Prostate gland (tissue), 2 donors: ENCODE results near the gene CUX1. TPM values are rescaled to one million over a fixed set of nuclear protein-coding genes. Genes with fewer than 3 reads are reported as not detected.

Experiments
- DNase-seq: peaks from one replicate; pipeline ENCODE4 v3.0.0-alpha.2; 2019; ENCODE audit warnings: low spot score
- H3K27ac ChIP-seq, 2 donors: fragments of 200-600 bp; sonication (generic); 2 replicates each; pipeline ENCODE4 v1.5.1; 2017 to 2019
- H3K27me3 ChIP-seq: fragments of 200-600 bp; sonication (generic); replicated peaks from 2 replicates; pipeline ENCODE4 v1.5.1; 2019; ENCODE audit not compliant: insufficient read depth
- H3K36me3 ChIP-seq, 2 donors: fragments of 200-600 bp; sonication (generic); 1 replicate in 1 of 2; 2 replicates in 1 of 2; pipeline versions ENCODE4 v1.5.1 to v1.8.1; 2017 to 2019
- H3K4me1 ChIP-seq: fragments of 200-600 bp; sonication (generic); replicated peaks from 2 replicates; pipeline ENCODE4 v1.5.1; 2019
- H3K4me3 ChIP-seq, 2 donors: fragments of 200-600 bp; sonication (generic); 2 replicates each; pipeline ENCODE4 v1.5.1; 2017 to 2019
- H3K9me3 ChIP-seq: fragments of 200-600 bp; sonication (generic); 2 replicates; pipeline ENCODE4 v1.5.1; 2017
- POLR2A ChIP-seq: fragments of 450-650 bp; IDR thresholded peaks from one replicate; pipeline ENCODE4 v1.6.1; 2016; ENCODE audit warnings: antibody characterized with exemption, mild to moderate bottlenecking
- POLR2AphosphoS5 ChIP-seq: sonication (generic); formaldehyde crosslinking; IDR thresholded peaks from one replicate; pipeline ENCODE4 v1.6.1; 2017; ENCODE audit warnings: antibody characterized with exemption
- WGBS: methylation state at CpG from one replicate; pipeline ENCODE4 v1.1.5; 2018; 5-methylcytosine and 5-hydroxymethylcytosine counted together
- intact Hi-C: fragments of 100-400 bp; cut with DNase I; formaldehyde crosslinking; loops from one replicate; pipeline ENCODE4 v1.14.2; 2022
- total RNA-seq, 2 donors: library from RNA; depleted of rRNA; stranded (reverse); fragments of >200 nt; gene quantifications; one replicate each; pipeline ENCODE4 v1.1.0, GENCODE V29; 2016
- TF ChIP-seq, protein P1 (sequence below), 4 experiments: fragments of 200-600 bp in 2 of 4; fragments of 450-650 bp in 2 of 4; sonication (generic) in 2 of 4; IDR thresholded peaks; 1 replicate in 3 of 4; 2 replicates in 1 of 4; pipeline ENCODE4 v1.5.1; 2016 to 2019; ENCODE audit warnings: antibody characterized with exemption in 4 of 4, mild to moderate bottlenecking in 2 of 4, moderate library complexity in 2 of 4

The CUX1 gene
- total RNA-seq, 2 donors from 2014 or later, result 96.3 to 99.2 TPM

DNA sequence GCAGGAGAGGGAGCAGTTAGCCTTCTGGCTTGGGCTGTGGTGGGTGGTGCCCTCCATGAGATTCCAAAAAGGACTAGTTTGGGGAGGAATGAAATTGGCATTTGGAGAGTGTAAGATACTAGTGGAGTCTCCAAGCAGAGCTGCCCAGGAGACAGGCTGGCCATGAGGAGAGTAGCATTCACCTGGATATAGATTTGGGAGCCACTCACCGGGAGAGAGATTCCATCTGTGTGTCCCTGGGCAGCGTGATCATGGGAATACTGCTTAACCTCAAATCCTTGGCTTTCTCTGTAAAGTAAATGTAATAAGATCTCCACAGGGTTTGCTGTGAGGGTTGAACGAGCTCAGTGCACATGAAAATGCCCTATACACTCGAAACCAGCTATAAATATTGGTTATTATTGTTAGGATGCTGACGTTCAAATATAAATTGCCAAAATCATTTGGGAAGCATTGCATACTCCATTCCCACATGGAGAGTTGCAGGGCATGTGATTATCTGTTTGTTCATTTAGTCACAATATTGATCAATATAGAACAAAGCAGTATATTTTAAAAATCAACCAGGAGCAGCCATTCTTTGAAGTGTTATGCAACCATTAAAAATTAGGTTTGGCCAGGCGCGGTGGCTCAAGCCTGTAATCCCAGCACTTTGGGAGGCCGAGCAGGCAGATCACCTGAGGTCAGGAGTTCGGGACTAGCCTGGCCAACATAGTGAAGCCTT lies 143.7 kb downstream of the CUX1 start:
- no peaks in the 10 kb centered on the region for H3K36me3 ChIP-seq
- intact Hi-C loops, result no loop called here
- H3K27me3 ChIP-seq, result no peaks in the 10 kb centered on the region
- TF ChIP-seq POLR2A (no peak), POLR2AphosphoS5 (no peak)
- TF ChIP-seq, protein P1, sequence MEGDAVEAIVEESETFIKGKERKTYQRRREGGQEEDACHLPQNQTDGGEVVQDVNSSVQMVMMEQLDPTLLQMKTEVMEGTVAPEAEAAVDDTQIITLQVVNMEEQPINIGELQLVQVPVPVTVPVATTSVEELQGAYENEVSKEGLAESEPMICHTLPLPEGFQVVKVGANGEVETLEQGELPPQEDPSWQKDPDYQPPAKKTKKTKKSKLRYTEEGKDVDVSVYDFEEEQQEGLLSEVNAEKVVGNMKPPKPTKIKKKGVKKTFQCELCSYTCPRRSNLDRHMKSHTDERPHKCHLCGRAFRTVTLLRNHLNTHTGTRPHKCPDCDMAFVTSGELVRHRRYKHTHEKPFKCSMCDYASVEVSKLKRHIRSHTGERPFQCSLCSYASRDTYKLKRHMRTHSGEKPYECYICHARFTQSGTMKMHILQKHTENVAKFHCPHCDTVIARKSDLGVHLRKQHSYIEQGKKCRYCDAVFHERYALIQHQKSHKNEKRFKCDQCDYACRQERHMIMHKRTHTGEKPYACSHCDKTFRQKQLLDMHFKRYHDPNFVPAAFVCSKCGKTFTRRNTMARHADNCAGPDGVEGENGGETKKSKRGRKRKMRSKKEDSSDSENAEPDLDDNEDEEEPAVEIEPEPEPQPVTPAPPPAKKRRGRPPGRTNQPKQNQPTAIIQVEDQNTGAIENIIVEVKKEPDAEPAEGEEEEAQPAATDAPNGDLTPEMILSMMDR (IDR thresholded peaks at IDR 0.05), result no peak
- H3K4me3 ChIP-seq, result no peak overlapping the region
- WGBS, result 73% methylated on average over 9 of the region's 9 CpGs
- DNase-seq, result no peak
- no peaks in the 10 kb centered on the region for H3K4me1 ChIP-seq
- no peak overlapping the region for H3K27ac ChIP-seq
- no peaks in the 10 kb centered on the region for H3K9me3 ChIP-seq

DNA sequence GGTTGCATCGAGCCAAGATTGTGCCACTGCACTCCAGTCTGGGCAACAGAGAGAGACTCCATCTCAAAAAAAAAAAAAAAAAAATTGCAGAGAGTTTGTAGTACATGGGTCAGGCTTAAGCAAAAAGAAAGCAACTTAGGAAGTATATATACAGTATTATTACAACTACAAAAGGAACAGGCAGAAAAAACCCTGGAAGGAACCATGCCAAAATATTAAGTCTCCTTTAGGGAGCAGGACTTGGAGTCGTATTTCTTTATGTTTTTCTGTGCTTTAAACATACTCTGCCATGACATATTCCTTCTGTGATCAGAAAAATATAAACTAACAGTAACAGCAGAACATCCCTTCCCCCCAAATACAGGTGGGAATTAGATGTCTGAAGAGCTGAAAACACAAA lies 144.4 kb downstream of the CUX1 start:
- 47% methylated on average over 2 of the region's 2 CpGs for WGBS
- intact Hi-C loops, result no loop called here
- Histone ChIP-seq H3K9me3 (no peaks in the 10 kb centered on the region), H3K4me3 (no peak overlapping the region), H3K36me3 (no peaks in the 10 kb centered on the region), H3K27ac (no peak overlapping the region), H3K4me1 (no peaks in the 10 kb centered on the region), H3K27me3 (no peaks in the 10 kb centered on the region)
- TF ChIP-seq, protein P1 (IDR thresholded peaks at IDR 0.05), result no peak
- TF ChIP-seq POLR2AphosphoS5 (no peak), POLR2A (no peak)
- no peak for DNase-seq

- H3K4me3 ChIP-seq, result no peak overlapping the region
- no peaks in the 10 kb centered on the region for H3K36me3 ChIP-seq
- WGBS, result 96% methylated on average over 9 of the region's 9 CpGs
- no peaks in the 10 kb centered on the region for H3K9me3 ChIP-seq
- H3K27ac ChIP-seq, result no peak overlapping the region
- no peak for TF ChIP-seq POLR2AphosphoS5
- TF ChIP-seq POLR2A, result no peak
- TF ChIP-seq, protein P1 (IDR thresholded peaks at IDR 0.05), result no peak
- no peak for DNase-seq
- intact Hi-C loops, result no loop called here
- H3K4me1 ChIP-seq, result no peaks in the 10 kb centered on the region
- no peaks in the 10 kb centered on the region for H3K27me3 ChIP-seq
Measured at GRCh38 chr7:101963693-101964092, 146.3 kb downstream of the CUX1 start.

DNA sequence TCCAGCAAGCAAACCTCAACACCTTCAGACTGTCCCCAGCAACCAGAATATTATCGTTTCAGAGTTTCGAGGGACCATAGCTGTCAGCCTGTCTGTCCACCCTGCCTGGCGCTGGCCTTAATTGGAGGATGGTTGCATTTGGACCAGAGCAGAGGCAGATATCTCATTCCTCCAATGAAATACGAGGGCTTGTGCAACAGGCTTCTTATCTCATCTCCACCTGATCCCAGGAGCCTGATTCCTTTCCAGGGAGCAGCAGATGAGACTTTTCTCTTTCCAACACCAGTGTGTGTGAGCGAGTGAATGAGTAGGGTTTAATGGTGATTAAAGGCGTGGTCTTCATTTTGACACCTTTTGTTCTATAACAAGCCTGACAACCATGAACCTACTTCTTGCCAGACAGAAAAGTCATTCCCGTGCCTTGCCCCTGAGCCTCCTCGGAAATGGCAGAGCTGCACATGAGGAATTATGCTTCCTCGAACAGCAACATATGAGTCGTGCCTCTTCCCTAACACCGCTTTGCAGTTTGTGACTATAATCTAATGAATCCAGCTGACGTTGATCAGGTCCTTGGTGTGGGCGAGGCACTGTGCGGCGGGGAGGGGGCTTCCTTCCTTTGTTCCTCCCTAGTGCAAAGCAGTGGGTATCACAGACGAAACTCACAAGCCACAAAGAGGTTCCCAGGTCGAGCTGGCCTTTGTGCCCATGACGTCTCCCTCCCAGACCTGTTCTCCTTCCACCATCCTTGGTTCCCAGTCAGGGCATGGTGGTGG lies 147.4 kb downstream of the CUX1 start:
- no peak for DNase-seq
- 85% methylated on average over 18 of the region's 18 CpGs for WGBS
- no peak overlapping the region for H3K4me3 ChIP-seq
- intact Hi-C loops, result no loop called here
- no peaks in the 10 kb centered on the region for H3K4me1 ChIP-seq
- H3K36me3 ChIP-seq, result no peaks in the 10 kb centered on the region
- no peaks in the 10 kb centered on the region for H3K27me3 ChIP-seq
- H3K27ac ChIP-seq, result no peak overlapping the region
- TF ChIP-seq POLR2A, result no peak
- H3K9me3 ChIP-seq, result no peaks in the 10 kb centered on the region

- Histone ChIP-seq H3K27ac (no peak overlapping the region), H3K4me1 (no peaks in the 10 kb centered on the region), H3K4me3 (no peak overlapping the region), H3K9me3 (no peaks in the 10 kb centered on the region), H3K27me3 (no peaks in the 10 kb centered on the region), H3K36me3 (no peaks in the 10 kb centered on the region)
- intact Hi-C loops, result no loop called here
- WGBS, result 89% methylated on average over 6 of the region's 6 CpGs
- no peak for TF ChIP-seq POLR2A
- no peak for TF ChIP-seq POLR2AphosphoS5
- TF ChIP-seq, protein P1 (IDR thresholded peaks at IDR 0.05), result no peak
- no peak for DNase-seq
Measured at GRCh38 chr7:101968720-101969466, 151.5 kb downstream of the CUX1 start.
